ENCODE measurements around the gene CIPC. TPM values are rescaled to one million over a fixed set of nuclear protein-coding genes. Genes with fewer than 3 reads are reported as not detected.

CIPC gene
- total RNA-seq, 1 experiment from 2014 or later, result 66.3 TPM

- Histone ChIP-seq H3K27ac (no peak overlapping the region), H3K36me3 (ENCODE audit: low read depth) (no peaks in the 10 kb centered on the region), H3K4me1 (replicated peaks; ENCODE audit: insufficient read depth) (no peaks in the 10 kb centered on the region), H3K9me3 (ENCODE audit: insufficient read depth, low read depth) (no peaks in the 10 kb centered on the region), H3K9me2 (ENCODE audit: insufficient read depth) (no peaks in the 10 kb centered on the region), H3K4me2 (no peak overlapping the region), H2AFZ (no peak overlapping the region), H3K27me3 (ENCODE audit: insufficient read depth, low read depth) (peaks cover 52% of the 10 kb centered on the region), H3K4me3 (no peak overlapping the region), H3K79me2 (ENCODE audit: low read depth) (no peaks in the 10 kb centered on the region), H4K20me1 (ENCODE audit: insufficient read depth) (no peaks in the 10 kb centered on the region), H3F3A (ENCODE audit: insufficient read depth, low read depth) (no peaks in the 10 kb centered on the region; the same call in 1 of the 2 replicates)
- intact Hi-C loops (cut with micrococcal nuclease; ENCODE audit: unreplicated experiment), result loop anchor here (1.0 to 10.0 kb wide), 7 partner anchors 58 to 553 kb away; partner anchors contain the start of genes AHSA1, ALKBH1, SLIRP and VIPAS39
- peak; percentile 31 to 66 for DNase-seq
- ChIA-PET CTCF (interaction anchor here (0.6 to 3.4 kb wide), 26 partner anchors 12 to 442 kb away, joined by 3 to 62 read pairs (median 4); no protein-coding TSS in a partner anchor), POLR2A (ENCODE audit: unreplicated experiment) (interaction anchor here (0.7 to 1.0 kb wide), 3 partner anchors 164 to 1004 kb away, joined by 4 to 9 read pairs (median 6); no protein-coding TSS in a partner anchor)
- no peak for TF ChIP-seq EZH2 (IDR thresholded peaks at IDR 0.05; ENCODE audit: low read depth)
- TF ChIP-seq, protein P1, sequence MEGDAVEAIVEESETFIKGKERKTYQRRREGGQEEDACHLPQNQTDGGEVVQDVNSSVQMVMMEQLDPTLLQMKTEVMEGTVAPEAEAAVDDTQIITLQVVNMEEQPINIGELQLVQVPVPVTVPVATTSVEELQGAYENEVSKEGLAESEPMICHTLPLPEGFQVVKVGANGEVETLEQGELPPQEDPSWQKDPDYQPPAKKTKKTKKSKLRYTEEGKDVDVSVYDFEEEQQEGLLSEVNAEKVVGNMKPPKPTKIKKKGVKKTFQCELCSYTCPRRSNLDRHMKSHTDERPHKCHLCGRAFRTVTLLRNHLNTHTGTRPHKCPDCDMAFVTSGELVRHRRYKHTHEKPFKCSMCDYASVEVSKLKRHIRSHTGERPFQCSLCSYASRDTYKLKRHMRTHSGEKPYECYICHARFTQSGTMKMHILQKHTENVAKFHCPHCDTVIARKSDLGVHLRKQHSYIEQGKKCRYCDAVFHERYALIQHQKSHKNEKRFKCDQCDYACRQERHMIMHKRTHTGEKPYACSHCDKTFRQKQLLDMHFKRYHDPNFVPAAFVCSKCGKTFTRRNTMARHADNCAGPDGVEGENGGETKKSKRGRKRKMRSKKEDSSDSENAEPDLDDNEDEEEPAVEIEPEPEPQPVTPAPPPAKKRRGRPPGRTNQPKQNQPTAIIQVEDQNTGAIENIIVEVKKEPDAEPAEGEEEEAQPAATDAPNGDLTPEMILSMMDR (conservative IDR thresholded peaks at IDR 0.05), result peak; percentile 70
- no TSS peak for BruUV-seq (replicated peaks)
Observed at GRCh38 chr14:77151918-77152588, 54.0 kb downstream of the CIPC start.

- H3K27me3 ChIP-seq (ENCODE audit: insufficient read depth, low read depth), result peaks cover 50% of the 10 kb centered on the region
- H3K4me3 ChIP-seq, result no peak overlapping the region
- no peaks in the 10 kb centered on the region; the same call in 1 of the 2 replicates for H3F3A ChIP-seq (ENCODE audit: insufficient read depth, low read depth)
- no peak for DNase-seq
- intact Hi-C loops (cut with micrococcal nuclease; ENCODE audit: unreplicated experiment), result loop anchor here (5.0 to 10.0 kb wide), 2 partner anchors 303 to 551 kb away; partner anchors contain the start of genes AHSA1, ALKBH1, SLIRP and VIPAS39
- H3K27ac ChIP-seq, result no peak overlapping the region
- no peaks in the 10 kb centered on the region for H3K4me1 ChIP-seq (replicated peaks; ENCODE audit: insufficient read depth)
- no peaks in the 10 kb centered on the region for H3K9me3 ChIP-seq (ENCODE audit: insufficient read depth, low read depth)
- no TSS peak for BruUV-seq (replicated peaks)
- H3K9me2 ChIP-seq (ENCODE audit: insufficient read depth), result no peaks in the 10 kb centered on the region
- ChIA-PET CTCF (interaction anchor here (1.1 to 3.4 kb wide), 2 partner anchors 162 to 279 kb away, joined by 5 to 62 read pairs; no protein-coding TSS in a partner anchor), POLR2A (ENCODE audit: unreplicated experiment) (no interaction called here)
- H3K4me2 ChIP-seq, result no peak overlapping the region
- H3K79me2 ChIP-seq (ENCODE audit: low read depth), result no peaks in the 10 kb centered on the region
- no peaks in the 10 kb centered on the region for H4K20me1 ChIP-seq (ENCODE audit: insufficient read depth)
- no peaks in the 10 kb centered on the region for H3K36me3 ChIP-seq (ENCODE audit: low read depth)
- no peak overlapping the region for H2AFZ ChIP-seq
- TF ChIP-seq EZH2 (IDR thresholded peaks at IDR 0.05; ENCODE audit: low read depth), result no peak
- TF ChIP-seq, protein P1 (conservative IDR thresholded peaks at IDR 0.05), result no peak
Observed at GRCh38 chr14:77153802-77154201, 55.7 kb downstream of the CIPC start.

- H3K9me3 ChIP-seq (ENCODE audit: insufficient read depth, low read depth), result no peaks in the 10 kb centered on the region
- POLR2A ChIA-PET (ENCODE audit: unreplicated experiment), result no interaction called here
- intact Hi-C loops (cut with micrococcal nuclease; ENCODE audit: unreplicated experiment), result loop anchor here (5.0 to 10.0 kb wide), 2 partner anchors 303 to 550 kb away; partner anchors contain the start of genes AHSA1, ALKBH1, SLIRP and VIPAS39
Observed at GRCh38 chr14:77154421-77154820, 56.4 kb downstream of the CIPC start.

More at GRCh38 chr14:77154421-77154820, 56.4 kb downstream of the CIPC start:
- Histone ChIP-seq H3K36me3 (ENCODE audit: low read depth) (no peaks in the 10 kb centered on the region), H3K27me3 (ENCODE audit: insufficient read depth, low read depth) (peaks cover 52% of the 10 kb centered on the region), H2AFZ (no peak overlapping the region), H4K20me1 (ENCODE audit: insufficient read depth) (no peaks in the 10 kb centered on the region), H3K79me2 (ENCODE audit: low read depth) (no peaks in the 10 kb centered on the region), H3F3A (ENCODE audit: insufficient read depth, low read depth) (no peaks in the 10 kb centered on the region; the same call in 1 of the 2 replicates), H3K4me3 (no peak overlapping the region), H3K27ac (no peak overlapping the region), H3K9me2 (ENCODE audit: insufficient read depth) (no peaks in the 10 kb centered on the region), H3K4me1 (replicated peaks; ENCODE audit: insufficient read depth) (no peaks in the 10 kb centered on the region), H3K4me2 (no peak overlapping the region)
- TF ChIP-seq, protein P1 (conservative IDR thresholded peaks at IDR 0.05), result no peak
- TF ChIP-seq EZH2 (IDR thresholded peaks at IDR 0.05; ENCODE audit: low read depth), result no peak
- no peak for DNase-seq
- no TSS peak for BruUV-seq (replicated peaks)
- CTCF ChIA-PET, result no interaction called here
